Suprapubic skin (tissue), 4 donors: ENCODE results near the gene DBI. TPM values are rescaled to one million over a fixed set of nuclear protein-coding genes. Genes with fewer than 3 reads are reported as not detected.
A peak's percentile ranks its signal among the peaks of the same experiment; 100 is the strongest.
"Not testable (repeated sequence)": the region's sequence is repeated elsewhere in the genome, so short reads cannot be mapped to it uniquely, and the experiment has no call there.

ENCODE experiments used
- DNase-seq, 2 donors: peaks; one replicate each; pipeline ENCODE4 v3.0.0-alpha.2; 2019; ENCODE audit warnings: low spot score in 2 of 2
- H3K27ac ChIP-seq: fragments of 200-600 bp; sonication (generic); one replicate; pipeline ENCODE4 v1.5.1; 2019
- H3K27me3 ChIP-seq: fragments of 200-600 bp; sonication (generic); one replicate; pipeline ENCODE4 v1.5.1; 2019
- H3K36me3 ChIP-seq: fragments of 200-600 bp; sonication (generic); one replicate; pipeline ENCODE4 v1.5.1; 2019
- H3K4me1 ChIP-seq: fragments of 200-600 bp; sonication (generic); one replicate; pipeline ENCODE4 v1.5.1; 2019
- H3K4me3 ChIP-seq: fragments of 200-600 bp; sonication (generic); one replicate; pipeline ENCODE4 v1.5.1; 2019; ENCODE audit warnings: mild to moderate bottlenecking
- H3K9me3 ChIP-seq: fragments of 200-600 bp; sonication (generic); one replicate; pipeline ENCODE4 v1.5.1; 2019
- EP300 ChIP-seq: sonication (generic); formaldehyde crosslinking; IDR thresholded peaks from one replicate; pipeline ENCODE4 v1.6.1; 2017; ENCODE audit warnings: antibody characterized with exemption
- POLR2A ChIP-seq, 2 donors: fragments of 450-650 bp; IDR thresholded peaks; one replicate each; pipeline ENCODE4 v1.6.1; 2017; ENCODE audit warnings: antibody characterized with exemption in 2 of 2, mild to moderate bottlenecking in 2 of 2, moderate library complexity in 2 of 2
- POLR2AphosphoS5 ChIP-seq, 3 donors: sonication (generic); formaldehyde crosslinking; IDR thresholded peaks; one replicate each; pipeline ENCODE4 v1.6.1; 2017; ENCODE audit warnings: antibody characterized with exemption in 3 of 3
- WGBS: methylation state at CpG from one replicate; pipeline ENCODE4 v1.1.5; 2018; 5-methylcytosine and 5-hydroxymethylcytosine counted together
- total RNA-seq, 4 donors: library from RNA; depleted of rRNA; stranded (reverse); fragments of >200 nt; gene quantifications; one replicate each; pipeline ENCODE4 v1.1.0, GENCODE V29; 2016
- TF ChIP-seq, protein P1 (sequence below), 2 donors: fragments of 200-600 bp in 1 of 2; fragments of 450-650 bp in 1 of 2; sonication (generic) in 1 of 2; IDR thresholded peaks; one replicate each; pipeline ENCODE4 v1.5.1; 2016 to 2019; ENCODE audit warnings: antibody characterized with exemption in 2 of 2, mild to moderate bottlenecking in 1 of 2, moderate library complexity in 1 of 2

DBI gene
- total RNA-seq, 4 donors from 2014 or later: 242 to 376 (median 273) TPM

DNA sequence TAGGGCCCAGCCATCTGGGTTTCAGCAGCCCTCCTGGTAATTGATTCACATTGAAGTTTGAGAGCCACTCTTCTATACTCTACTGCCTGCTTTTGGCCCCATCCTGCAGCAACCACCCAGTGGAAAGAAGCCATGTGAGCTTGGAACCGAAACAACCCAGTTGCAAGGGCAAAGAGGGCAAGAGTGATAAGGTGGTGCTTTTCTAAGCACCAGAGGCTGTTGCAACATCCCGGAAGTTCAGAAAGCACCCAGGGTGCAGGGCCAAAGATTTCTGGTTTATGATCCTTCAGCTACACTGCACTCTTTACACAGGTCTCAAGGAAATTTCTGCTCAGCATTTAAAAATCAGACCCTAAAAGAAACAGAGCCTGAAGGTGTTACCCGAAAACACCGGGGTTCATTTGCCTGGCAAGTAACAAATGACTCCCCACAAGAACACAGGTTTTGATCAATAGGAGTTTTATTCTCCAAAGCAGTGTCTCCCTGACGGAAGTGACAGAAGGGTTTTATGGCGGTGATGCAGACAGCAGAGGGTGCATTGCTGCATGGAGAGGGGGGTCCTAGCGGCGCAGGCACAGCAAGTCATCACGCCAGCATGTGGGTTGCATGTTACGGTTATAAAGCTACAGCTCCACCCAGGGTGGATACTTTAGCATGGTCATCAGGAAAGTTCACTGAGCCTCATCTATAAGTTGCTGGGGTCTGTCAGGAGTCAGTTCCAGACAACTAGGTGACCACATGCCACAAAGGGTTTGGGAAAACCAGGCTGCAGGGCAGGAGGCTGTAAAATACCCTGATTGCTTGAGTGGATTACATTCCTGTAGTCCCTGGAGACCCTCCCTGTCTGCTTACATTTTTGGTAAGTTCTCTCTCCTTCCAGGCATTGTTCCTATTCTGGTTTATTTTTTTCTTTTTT is 36.1 kb downstream of the DBI start:
- Histone ChIP-seq H3K36me3 (no peaks in the 10 kb centered on the region), H3K4me3 (no peak overlapping the region), H3K4me1 (peaks cover 16% of the 10 kb centered on the region), H3K27ac (no peak overlapping the region), H3K27me3 (no peaks in the 10 kb centered on the region), H3K9me3 (no peaks in the 10 kb centered on the region)
- TF ChIP-seq, protein P1, sequence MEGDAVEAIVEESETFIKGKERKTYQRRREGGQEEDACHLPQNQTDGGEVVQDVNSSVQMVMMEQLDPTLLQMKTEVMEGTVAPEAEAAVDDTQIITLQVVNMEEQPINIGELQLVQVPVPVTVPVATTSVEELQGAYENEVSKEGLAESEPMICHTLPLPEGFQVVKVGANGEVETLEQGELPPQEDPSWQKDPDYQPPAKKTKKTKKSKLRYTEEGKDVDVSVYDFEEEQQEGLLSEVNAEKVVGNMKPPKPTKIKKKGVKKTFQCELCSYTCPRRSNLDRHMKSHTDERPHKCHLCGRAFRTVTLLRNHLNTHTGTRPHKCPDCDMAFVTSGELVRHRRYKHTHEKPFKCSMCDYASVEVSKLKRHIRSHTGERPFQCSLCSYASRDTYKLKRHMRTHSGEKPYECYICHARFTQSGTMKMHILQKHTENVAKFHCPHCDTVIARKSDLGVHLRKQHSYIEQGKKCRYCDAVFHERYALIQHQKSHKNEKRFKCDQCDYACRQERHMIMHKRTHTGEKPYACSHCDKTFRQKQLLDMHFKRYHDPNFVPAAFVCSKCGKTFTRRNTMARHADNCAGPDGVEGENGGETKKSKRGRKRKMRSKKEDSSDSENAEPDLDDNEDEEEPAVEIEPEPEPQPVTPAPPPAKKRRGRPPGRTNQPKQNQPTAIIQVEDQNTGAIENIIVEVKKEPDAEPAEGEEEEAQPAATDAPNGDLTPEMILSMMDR (IDR thresholded peaks at IDR 0.05): no peak
- TF ChIP-seq POLR2AphosphoS5 (IDR thresholded peaks at IDR 0.05): no peak
- TF ChIP-seq EP300: no peak
- no peak for TF ChIP-seq POLR2A (IDR thresholded peaks at IDR 0.05)
- WGBS: 65% methylated on average over 10 of the region's 10 CpGs
- no peak for DNase-seq

DNA sequence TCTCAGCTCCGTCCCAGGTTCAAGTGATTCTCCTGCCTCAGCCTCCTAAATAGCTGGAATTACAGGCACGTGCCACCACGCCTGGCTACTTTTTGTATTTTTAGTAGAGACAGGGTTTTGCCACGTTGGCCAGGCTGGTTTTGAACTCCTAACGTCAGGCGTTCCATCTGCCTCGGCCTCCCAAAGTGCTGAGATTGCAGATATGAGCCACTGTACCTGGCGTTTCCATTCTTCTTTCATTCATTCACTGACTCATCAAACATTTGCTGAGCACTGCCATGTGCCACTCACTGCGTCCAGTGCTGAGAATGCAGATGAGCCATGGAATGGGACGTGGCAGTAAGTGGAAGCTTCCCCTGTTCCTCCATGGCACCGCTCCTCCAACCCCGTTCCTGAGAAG is 36.8 kb downstream of the DBI start:
- not testable (repeated sequence) for H3K4me3 ChIP-seq, H3K27me3 ChIP-seq, DNase-seq, H3K27ac ChIP-seq, H3K36me3 ChIP-seq, H3K9me3 ChIP-seq
- H3K4me1 ChIP-seq: peaks cover 20% of the 10 kb centered on the region
- WGBS: 90% methylated on average over 12 of the region's 12 CpGs

DNA sequence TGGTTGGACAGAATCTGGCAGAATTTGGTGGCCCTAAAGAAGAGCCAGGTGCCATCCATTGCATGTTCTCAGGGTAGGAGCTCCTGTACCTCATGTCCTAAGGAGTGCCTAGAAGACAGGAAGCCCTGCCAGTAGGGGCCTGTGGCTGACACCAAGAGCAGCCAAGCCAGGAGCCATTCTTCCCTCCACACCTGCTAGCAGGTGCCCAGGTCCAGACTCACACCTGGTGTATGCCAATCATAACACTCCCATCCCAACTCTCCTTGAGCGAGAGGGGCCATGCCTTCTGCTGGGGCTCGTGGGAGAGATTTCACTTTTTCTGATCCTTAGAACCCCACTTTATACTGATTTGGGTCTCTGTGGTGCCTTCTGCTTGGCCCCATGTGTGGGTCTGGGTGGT is 38.4 kb downstream of the DBI start:
- no peak for TF ChIP-seq POLR2AphosphoS5 (IDR thresholded peaks at IDR 0.05)
- no peak for DNase-seq
- Histone ChIP-seq H3K4me1 (peaks cover 20% of the 10 kb centered on the region), H3K27me3 (no peaks in the 10 kb centered on the region), H3K27ac (no peak overlapping the region), H3K4me3 (no peak overlapping the region), H3K9me3 (no peaks in the 10 kb centered on the region), H3K36me3 (no peaks in the 10 kb centered on the region)
- WGBS: 100% methylated on average over 2 of the region's 2 CpGs

DNA sequence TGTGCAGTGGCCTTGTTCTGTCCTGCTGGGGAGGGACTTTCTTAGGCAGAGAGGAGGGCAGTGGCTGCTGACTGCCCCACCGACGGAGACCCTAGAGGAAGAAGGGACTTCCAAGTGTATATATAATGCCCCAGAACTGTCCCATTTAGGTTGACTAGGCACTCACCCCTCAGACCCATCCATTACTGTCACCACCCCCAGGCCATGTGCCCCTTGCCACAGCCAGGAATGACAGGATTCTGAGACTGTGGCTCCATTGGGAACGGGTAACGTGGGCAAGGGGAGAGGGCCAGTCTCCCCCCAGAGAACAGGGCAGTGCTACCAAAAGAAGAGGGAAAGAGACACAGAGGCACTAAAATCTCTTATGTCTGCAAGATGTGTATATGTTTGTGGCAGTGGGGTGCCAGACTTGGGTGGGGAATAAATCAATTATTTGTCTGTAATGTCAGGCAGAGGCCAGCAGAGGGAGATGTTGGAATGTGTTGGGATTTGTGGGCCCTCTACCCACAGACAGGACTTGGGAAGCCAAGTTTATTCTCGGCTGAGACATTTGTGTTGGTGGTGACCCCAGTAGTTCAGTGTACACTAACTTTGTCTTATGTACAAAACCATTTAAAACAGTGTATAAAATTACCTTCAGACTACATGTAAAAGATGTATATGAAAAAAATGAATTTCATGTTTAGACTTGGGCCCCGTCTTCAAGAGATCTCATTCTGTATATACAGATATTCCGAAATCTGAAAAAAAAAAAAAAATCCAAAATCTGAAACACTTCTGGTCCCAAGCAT is 40.8 kb downstream of the DBI start:
- no peak overlapping the region for H3K4me3 ChIP-seq
- TF ChIP-seq POLR2AphosphoS5 (IDR thresholded peaks at IDR 0.05): no peak
- TF ChIP-seq, protein P1 (IDR thresholded peaks at IDR 0.05): peak; percentile 67 to 78
- no peak for TF ChIP-seq POLR2A (IDR thresholded peaks at IDR 0.05)
- TF ChIP-seq EP300: no peak
- H3K27ac ChIP-seq: no peak overlapping the region
- H3K9me3 ChIP-seq: no peaks in the 10 kb centered on the region
- DNase-seq: no peak
- no peaks in the 10 kb centered on the region for H3K36me3 ChIP-seq
- 63% methylated on average over 7 of the region's 7 CpGs for WGBS
- peaks cover 18% of the 10 kb centered on the region for H3K4me1 ChIP-seq
- H3K27me3 ChIP-seq: no peaks in the 10 kb centered on the region

DNA sequence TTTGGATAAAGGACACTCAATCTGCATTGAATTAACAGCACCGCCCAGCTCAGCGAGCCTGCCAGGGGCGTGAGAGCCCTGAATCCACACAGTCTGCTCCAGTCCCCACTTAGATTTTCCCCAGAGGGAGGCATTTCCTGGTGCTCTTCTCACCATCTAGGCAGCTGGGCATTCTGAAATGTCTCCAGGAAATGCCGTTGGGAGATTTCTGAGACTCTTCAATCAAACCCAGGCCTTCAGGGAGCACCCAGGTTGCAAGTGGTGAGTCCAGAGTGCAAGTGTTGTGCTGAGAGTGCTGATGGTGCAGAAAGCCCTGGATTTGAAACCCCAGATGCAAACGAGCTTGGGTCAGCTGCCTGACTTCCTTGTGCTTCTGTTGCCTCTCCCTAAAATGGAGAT is 41.4 kb downstream of the DBI start:
- DNase-seq: peak in 1 of 2 donors; percentile 77
- Histone ChIP-seq H3K9me3 (no peaks in the 10 kb centered on the region), H3K27ac (no peak overlapping the region), H3K4me1 (peaks cover 13% of the 10 kb centered on the region), H3K27me3 (no peaks in the 10 kb centered on the region), H3K4me3 (no peak overlapping the region), H3K36me3 (no peaks in the 10 kb centered on the region)
- TF ChIP-seq POLR2AphosphoS5 (IDR thresholded peaks at IDR 0.05): no peak
- TF ChIP-seq EP300: no peak
- TF ChIP-seq, protein P1 (IDR thresholded peaks at IDR 0.05): no peak
- no peak for TF ChIP-seq POLR2A (IDR thresholded peaks at IDR 0.05)
- WGBS: 51% methylated on average over 5 of the region's 5 CpGs

DNA sequence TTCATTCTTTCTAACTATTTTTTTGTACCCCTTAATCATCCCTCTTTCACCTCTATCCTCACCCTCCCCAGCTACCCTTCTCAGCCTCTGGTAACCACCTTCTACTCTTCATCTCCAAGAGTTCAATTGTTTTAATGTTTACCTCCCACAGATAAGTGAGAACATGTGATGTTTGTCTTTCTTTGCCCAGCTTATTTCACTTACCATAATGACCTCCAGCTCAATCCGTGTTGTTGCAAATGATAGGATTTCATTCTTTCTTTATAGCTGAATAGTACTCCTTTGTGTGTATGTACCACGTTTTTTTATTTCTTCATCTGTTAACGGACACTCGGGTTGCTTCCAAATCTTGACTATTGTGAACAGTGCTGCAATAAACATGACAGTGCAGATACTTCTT is 42.7 kb downstream of the DBI start:
- TF ChIP-seq, protein P1 (IDR thresholded peaks at IDR 0.05): no peak
- WGBS: 80% methylated on average over 4 of the region's 4 CpGs
- Histone ChIP-seq H3K4me3 (no peak overlapping the region), H3K27ac (no peak overlapping the region), H3K4me1 (peaks cover 13% of the 10 kb centered on the region), H3K27me3 (no peaks in the 10 kb centered on the region), H3K9me3 (no peaks in the 10 kb centered on the region), H3K36me3 (no peaks in the 10 kb centered on the region)
- DNase-seq: no peak
